GM12875 (cell line): ENCODE results near the gene DDX20.
"Not testable (repeated sequence)": the region's sequence is repeated elsewhere in the genome, so short reads cannot be mapped to it uniquely, and the experiment has no call there.

Experiments used
- H3K4me3 ChIP-seq: one replicate; pipeline ENCODE4 v1.5.1; 2011; ENCODE audit warnings: low read depth, low read length, control low read depth
- TF ChIP-seq, protein P1 (sequence below): IDR thresholded peaks from 2 replicates; pipeline ENCODE4 v1.5.1; 2011; ENCODE audit warnings: low read depth, mild to moderate bottlenecking, control low read depth, inconsistent platforms, low read length, moderate library complexity, borderline replicate concordance; ENCODE audit not compliant: insufficient read depth

DDX20 gene

DNA sequence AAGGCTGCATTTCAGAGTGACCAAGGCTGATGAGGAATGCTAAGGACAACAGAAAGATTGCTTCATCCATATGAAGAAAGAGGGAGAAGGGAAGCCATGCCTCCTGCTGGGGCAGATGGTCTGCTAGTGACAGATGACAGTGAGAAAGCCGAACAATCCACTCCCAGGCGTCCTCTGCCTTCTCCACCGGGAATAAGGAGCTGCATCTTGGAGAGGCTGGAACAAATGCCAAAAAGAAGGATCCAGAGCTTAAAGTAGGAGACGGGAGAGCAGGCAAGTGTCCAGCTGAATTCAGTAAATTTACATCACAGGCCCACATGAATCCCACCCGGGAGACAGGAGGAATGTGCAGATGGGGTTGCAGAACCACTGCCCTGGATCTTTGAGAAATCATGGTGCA is 33.4 kb downstream of the DDX20 start:
- TF ChIP-seq, protein P1, sequence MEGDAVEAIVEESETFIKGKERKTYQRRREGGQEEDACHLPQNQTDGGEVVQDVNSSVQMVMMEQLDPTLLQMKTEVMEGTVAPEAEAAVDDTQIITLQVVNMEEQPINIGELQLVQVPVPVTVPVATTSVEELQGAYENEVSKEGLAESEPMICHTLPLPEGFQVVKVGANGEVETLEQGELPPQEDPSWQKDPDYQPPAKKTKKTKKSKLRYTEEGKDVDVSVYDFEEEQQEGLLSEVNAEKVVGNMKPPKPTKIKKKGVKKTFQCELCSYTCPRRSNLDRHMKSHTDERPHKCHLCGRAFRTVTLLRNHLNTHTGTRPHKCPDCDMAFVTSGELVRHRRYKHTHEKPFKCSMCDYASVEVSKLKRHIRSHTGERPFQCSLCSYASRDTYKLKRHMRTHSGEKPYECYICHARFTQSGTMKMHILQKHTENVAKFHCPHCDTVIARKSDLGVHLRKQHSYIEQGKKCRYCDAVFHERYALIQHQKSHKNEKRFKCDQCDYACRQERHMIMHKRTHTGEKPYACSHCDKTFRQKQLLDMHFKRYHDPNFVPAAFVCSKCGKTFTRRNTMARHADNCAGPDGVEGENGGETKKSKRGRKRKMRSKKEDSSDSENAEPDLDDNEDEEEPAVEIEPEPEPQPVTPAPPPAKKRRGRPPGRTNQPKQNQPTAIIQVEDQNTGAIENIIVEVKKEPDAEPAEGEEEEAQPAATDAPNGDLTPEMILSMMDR = no peak
- no peak overlapping the region for H3K4me3 ChIP-seq

DNA sequence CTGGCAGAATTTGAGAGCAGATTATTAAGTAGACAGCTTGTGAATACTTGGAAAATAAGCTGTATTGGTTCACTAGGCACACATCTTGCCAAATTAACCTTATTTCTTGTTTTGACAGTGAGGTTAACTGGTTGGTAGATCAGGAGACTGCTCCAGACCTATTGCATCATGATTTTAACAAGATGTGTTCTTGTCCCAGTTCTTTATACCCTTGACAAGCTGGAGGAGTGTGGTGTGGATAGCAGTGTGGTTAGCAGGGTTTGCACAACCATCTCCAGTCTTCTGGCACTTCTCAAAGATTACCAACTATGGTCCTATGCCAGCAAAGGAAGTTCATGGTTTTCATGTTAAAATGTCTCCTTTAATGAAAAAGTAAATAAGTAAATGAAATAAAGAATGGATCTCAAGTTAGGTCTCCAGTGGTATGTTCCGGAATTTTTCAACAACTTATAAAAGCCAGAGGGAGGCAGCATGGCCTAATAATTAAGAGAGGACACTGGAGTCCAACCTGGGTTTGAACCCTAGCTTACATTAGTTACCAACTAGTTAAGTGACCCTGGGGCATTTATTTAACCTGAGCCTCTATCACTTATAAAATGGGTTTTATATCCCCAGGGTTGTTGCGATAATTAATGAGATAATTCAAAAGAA is 34.1 kb downstream of the DDX20 start:
- TF ChIP-seq, protein P1 = no peak
- no peak overlapping the region for H3K4me3 ChIP-seq

DNA sequence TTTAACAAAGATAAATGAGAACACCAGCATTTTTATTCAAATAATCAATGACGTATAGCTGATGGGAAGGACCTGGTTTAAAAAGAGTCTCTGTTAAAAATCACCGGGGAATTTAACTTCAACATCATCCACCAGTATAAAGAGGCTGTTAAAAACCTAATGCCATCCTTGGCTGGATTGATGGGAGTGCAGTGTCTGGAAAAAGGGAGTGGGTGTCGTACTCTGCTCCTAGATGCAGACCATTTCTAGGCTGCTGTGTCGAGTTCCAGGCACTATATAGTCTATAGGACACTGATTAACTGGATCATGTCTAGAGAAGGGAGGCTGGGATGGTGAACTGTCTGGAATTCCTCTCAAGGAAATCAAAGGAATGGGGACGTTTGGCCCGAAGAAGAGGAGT is 36.1 kb downstream of the DDX20 start:
- no peak overlapping the region for H3K4me3 ChIP-seq
- TF ChIP-seq, protein P1 = no peak

DNA sequence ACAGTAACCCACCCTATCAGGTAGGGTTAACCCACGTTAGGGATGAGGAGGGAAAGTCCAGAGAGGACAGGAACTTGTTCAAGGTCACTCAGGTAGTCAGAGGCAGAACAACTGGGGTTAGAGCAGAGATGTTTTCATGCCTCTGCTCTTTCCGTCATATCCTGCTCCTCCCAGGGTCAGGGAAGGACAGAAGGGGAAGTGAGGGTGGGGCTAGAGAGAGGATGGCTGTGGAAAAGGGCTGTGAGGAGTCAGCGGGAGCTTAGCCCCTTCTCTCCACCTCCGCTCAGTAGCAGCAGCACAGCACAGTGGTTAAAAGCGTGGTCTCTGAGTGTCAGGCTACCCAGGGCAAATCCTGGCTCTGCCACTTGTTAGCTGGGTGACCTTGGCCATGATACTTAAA is 36.5 kb downstream of the DDX20 start:
- H3K4me3 ChIP-seq = no peak overlapping the region
- TF ChIP-seq, protein P1 = no peak

DNA sequence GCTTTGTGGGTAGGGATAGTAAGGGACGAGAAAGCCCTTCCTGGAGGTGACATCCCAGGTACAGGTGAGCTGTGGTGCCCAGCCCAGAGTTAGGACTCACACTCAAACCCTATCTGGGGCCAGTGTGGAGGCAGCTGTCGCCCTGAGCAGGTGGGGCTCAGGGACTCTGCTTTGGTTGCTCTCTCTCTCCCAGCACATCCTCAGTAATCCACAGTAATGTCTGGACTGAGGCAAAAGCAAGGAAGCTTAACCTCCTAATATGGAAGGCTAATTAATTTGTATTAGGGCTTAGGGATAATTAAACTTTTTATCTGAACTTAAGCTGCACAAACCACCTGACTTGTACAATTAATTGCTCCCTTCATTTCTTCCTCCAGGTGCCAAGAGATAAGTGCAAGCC is 38.2 kb downstream of the DDX20 start:
- no peak overlapping the region for H3K4me3 ChIP-seq
- TF ChIP-seq, protein P1 = no peak

DNA sequence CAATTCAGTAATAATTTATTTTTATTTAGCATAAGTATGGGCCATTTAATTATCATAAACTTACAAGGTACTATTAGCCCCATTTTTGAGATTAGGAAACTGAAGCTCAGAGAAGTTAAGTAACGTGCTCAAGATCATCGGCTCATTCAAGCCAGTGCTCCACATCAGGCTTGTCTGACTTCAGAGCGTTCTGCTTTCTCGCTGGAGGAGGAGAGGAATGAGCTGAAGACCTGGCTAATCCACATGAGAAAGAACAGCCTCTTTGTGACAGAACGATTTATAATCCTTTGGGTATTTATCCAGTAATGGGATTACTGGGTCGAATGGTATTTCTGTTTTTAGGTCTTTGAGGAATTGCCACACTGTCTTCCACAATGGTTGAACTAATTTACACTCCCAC is 39.7 kb downstream of the DDX20 start:
- TF ChIP-seq, protein P1 = no peak
- no peak overlapping the region for H3K4me3 ChIP-seq

DNA sequence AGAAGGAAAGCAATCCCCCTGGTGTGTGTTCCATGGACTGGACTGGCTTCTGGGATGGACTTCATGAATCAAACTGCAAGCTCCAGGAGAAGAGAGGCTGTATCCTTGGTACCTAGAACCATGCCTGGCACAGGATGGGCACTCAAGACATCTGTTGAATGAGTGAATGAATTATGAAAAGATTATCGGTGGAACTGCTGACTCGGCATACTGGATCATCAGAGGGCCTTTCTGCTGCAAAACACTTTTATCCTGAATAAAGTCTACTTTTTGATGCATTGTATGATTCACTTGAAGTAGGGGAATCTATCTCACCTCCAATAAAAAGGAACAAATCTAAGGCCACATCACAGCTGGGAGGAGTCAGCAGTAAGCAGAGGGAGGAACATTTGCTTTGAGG is 42.9 kb downstream of the DDX20 start:
- TF ChIP-seq, protein P1 = no peak
- H3K4me3 ChIP-seq = no peak overlapping the region

DNA sequence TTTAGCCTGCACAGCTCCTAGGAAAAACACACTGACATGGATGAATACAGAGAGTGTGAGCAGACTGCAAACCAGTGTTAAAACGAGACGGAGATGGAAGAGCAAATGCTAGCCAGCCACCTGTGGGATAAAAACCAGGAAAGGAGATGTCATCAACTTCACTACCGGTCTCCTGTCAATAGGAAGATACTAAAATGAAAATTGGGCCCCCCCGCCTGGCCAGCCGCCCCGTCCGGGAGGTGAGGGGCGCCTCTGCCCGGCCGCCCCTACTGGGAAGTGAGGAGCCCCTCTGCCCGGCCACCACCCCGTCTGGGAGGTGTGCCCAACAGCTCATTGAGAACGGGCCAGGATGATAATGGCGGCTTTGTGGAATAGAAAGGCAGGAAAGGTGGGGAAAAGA is 44.0 kb downstream of the DDX20 start:
- not testable (repeated sequence) for H3K4me3 ChIP-seq
